HG03175 (cell line): ENCODE measurements around the gene NAP1L4.

ENCODE experiments used
- ATAC-seq: cut with Tn5 transposase; IDR thresholded peaks from one replicate; pipeline ENCODE4 v1.9.1; 2021; ENCODE audit warnings: mild to moderate bottlenecking, moderate library complexity; ENCODE audit not compliant: unreplicated experiment

The NAP1L4 gene

DNA sequence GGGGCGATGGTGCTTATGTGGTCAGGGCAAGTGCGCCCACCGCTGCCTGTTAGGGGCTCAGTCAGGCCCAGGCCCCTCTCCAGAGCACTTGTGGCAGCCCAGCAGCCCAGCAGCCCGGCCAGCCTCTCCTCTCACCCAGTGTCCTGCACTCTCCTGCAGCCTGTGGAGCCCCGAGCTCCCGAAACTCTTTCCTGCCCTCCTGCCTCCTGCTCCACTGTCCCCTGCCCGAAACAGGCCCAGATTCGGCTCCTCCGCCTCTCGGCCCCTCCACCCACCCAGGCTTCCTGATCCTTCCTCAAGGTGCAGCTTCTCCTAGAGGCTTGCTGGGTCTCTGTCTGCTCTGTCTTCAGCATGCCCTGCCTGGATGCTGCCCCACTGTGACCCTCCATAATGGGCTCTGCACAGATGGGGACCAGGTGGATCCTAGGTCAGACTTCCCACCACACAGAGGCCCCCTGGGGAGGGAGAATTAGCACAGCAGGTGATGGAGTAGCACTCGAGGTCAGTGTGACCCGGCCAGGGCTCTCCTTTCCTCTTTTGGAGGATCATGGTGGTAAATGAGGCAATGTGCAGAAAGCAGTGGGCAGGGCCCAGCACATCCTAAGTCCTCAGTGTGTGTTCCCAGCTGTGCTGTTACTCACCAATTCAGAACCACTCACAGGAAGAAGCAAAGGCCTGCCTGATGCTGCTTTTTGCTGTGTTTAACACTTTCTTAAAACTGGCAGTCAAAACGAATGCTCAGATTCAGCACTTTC lies 18.6 kb upstream of the NAP1L4 start:
- no peak for ATAC-seq

DNA sequence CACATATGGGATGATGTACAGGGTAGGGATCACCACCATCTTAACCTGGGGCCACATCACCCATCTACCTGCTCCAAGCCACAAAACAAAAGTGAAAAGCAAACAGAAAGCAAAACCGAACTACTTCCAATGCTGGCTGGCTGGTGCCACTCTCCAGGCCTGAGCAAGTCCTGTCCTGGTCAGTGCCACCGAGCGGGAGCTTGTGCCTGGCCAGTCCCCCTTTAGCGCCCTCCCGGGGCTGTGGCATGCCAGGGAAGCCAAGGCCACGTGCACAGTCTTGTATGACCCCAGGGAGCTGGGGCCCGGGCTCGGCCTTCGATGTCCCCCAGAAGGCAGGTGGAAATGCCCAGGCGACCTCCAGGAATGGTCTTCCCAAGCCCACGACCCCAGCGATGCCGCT lies 17.9 kb upstream of the NAP1L4 start:
- no peak for ATAC-seq

DNA sequence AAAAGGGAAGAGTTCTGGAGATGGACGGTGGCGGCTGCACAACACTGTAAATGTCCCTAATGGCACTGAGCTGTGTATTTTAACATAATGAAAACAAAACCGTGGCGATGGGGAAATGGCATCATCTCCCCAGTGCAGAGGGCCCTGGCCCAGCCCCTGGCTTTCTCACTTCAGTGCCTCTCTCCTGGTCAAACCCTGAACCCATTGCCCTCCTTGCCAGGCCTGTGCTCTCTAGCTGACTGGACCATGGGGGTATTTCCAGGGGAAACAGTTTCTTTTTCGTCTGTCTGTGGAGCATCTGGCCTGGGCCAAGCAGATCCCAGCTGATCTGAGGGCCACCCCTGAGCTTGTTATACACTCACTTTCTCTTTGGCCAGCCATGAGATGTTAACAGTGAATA lies 17.4 kb upstream of the NAP1L4 start:
- no peak for ATAC-seq

DNA sequence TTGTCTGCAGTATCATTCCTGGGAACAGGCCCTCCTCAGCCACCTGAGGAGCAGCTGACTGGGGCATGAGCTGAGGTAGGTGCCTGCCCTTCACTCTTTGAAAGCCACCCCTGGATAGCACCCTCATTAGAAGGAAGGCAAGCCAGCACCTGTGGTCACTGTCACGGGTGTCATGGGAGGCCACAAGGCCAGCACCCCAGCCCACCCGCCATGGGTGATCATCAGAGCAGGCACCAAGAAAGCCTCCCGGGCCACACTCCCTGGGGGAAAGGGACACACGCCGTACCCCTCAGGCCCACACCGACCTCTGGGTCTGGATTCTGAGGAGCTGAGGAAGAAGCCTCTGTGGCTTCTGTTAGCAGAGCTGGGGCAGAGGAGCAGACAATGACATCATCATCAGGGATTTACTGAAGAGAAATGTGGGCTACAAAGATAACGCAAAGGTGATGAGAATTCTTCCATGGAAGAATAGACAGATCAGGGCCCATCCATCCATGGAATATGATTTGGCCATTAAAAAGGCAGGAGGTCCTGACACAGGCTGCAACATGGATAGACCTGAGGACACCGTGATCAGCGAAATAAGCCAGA lies 16.7 kb upstream of the NAP1L4 start:
- no peak for ATAC-seq

DNA sequence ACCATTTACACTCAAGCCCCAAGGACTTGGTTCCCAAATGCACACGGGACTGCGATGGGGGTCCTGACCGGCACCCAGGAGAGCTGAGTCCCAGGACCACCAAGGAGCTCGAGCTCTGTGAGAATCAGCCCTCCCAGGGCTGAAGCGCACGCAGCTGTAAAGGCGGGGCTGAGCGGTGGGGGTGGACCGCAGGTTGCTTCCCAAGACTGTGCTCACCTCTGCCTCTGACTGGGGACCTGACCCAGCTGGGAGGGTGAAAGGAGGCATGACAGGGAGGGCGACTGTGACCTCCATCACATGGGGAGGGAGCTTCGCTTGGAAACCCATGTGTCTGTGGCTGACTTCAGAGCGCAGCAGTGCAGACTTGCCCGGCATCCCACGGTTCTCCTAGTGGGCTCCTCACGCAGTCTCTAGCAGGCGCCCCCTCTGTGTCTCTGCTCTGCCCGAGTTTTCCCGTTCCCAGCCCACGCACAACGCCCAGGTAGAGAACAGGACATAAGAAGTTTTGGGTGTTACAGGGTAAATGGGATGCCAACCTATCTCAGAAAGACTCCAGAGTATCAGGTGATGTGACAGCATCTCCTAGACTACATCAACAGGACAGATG lies 15.4 kb upstream of the NAP1L4 start:
- no peak for ATAC-seq

DNA sequence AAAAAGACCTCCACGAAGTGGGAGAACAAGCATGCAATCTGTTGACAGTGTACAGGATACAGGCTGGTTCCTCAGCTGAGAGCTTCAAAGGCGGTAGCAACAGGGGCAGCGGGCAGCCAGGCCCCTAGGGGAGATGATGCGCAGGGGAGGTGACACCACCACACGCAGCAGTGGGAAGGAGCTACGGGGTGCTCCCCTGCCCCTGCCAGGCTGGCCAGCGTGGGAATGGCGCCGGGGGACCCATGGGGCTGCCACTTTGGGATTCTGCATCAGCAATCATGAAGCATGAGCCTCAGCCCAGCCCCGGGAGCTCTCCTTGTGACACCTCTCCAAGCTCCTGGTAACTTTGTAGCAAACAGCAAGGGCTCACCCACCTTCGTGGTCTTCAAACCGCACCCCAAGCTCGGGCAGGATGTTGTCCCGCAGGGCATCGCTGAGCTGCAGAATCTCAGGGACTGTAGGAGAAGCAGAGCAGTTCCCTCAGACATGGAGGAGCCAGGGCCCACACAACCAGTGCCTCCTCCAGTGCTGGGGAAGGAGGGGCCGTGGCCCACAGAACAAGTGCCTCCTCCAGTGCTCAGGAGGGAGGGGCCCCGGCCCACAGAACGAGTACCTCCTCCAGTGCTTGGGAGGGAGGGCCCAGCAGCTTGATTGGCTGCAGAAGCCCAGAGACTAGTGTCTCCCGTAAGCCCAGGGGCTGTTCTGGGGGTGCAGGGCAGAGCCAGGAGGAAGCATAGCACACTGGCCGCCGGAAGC lies 14.6 kb upstream of the NAP1L4 start:
- ATAC-seq: no peak

DNA sequence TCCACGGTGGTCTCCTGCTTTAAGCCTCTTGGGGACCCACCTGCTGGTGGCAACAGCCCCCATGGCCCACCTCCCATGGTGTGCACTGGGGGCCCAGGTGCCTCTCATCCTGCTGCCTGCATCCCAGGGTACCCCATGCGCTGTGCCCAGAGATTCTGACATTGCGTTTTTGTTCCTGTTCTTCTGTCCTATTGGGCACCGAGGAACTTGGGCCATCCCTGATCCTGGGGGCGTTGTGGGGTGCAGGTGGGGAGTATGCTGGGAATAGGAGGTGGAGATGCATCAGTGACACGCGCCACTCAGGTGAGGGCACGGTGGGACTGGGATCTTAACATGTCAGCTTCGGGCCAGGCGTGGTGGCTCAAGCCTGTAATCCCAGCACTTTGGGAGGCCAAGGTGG lies 12.4 kb upstream of the NAP1L4 start:
- no peak for ATAC-seq

DNA sequence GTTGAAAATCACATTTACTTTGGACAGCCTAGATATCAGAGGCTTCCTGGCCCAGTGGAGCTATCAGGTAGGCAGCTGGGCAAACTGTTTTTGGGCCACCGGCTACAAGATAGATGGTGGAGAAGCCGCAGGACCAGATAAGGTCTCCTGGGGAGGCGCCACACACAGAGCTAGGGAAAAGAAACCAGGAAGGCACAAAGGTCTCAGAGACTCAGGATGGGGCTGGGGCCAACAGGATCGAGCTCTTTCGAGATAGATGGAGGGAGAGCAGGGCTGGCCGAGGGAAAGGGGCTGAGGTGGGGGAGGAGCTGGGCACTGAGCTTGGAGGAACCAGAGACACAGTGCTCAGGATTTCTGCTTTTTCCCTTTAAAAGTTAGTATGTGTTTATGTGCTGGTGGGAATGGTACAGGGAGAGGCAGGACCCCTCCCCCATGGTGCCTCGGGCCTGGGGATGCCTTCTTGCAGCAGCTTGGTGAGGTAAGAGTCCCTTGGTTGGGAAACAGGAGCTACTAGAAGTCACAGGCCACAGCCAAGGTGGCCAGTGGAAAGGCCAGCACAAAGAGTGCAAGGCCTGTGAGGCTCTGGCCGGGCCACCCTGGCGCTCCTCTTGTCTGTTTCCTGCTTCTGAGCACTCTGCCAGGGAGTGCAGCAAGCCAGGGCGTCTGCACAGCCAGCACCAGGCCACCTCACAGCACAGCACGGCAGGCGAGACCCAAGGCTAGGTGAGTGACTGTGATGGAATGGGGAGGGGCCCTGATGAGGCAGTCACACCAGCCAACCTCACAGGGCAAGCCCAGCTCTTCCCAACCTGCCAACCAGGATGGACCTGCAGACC lies 11.5 kb upstream of the NAP1L4 start:
- ATAC-seq: no peak

DNA sequence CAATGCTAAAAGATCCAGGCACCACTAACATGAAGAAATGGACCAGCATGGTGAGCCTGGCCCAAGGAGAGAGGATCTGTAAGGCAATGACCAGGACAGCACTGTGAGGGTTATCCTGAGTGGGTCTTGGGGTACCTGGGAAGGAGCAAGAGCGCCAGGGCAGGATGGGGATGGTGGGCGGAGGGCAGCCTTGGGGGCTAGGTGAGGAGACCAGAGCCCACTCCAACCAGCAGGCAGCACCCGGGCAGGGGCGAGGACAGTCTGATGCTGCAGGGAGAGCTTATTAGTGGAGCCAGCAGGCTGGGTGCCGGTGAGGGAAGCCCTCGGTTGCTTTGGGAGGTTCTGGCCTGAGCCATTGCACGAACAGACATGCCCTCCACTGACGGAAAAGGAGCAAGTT lies 10.7 kb upstream of the NAP1L4 start:
- no peak for ATAC-seq

DNA sequence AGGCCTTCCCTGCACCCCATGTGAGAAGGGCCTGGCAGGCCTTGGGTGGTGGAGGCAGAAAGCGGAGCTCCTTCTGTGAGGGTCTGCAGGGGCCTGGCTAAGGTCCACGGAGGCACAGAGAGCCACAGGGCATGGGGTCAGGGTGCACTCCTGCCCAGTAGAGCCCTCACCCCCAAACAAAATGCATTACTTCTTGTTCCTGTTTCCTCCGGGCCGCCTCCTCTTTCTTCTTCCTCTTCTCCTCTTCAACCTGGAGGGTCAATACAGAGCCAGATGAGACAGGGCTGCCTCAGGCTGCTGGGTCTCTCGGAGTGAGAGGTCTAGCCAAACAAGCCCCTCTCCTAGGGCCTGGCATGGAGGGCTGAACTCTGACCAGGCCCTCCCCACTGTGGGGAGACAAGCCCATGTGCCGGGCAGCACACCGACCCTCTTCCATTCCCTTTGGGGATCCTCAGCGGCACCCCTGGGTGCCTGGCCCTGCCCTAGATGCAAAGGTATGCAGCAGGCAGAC lies 10.3 kb upstream of the NAP1L4 start:
- no peak for ATAC-seq

DNA sequence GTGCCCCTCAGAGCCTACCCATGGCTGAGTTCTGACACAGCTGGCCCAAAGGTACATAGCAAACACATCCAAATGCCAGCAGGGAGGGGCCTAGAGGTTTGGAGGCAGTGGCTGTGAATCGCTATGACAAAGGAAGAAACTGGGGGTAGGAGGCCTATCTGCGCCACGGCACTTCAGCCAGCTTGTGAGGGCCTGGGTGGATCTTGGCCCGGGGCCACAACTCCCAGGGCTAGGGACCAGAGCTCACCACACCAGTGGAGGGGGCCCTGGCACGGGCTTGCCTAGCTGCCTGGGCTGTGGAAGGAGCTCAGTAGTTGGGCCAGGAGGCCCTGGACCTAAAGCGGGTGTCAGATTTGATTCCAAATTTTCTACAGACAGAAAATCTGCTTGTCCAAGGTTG lies 9.4 kb upstream of the NAP1L4 start:
- ATAC-seq: no peak

DNA sequence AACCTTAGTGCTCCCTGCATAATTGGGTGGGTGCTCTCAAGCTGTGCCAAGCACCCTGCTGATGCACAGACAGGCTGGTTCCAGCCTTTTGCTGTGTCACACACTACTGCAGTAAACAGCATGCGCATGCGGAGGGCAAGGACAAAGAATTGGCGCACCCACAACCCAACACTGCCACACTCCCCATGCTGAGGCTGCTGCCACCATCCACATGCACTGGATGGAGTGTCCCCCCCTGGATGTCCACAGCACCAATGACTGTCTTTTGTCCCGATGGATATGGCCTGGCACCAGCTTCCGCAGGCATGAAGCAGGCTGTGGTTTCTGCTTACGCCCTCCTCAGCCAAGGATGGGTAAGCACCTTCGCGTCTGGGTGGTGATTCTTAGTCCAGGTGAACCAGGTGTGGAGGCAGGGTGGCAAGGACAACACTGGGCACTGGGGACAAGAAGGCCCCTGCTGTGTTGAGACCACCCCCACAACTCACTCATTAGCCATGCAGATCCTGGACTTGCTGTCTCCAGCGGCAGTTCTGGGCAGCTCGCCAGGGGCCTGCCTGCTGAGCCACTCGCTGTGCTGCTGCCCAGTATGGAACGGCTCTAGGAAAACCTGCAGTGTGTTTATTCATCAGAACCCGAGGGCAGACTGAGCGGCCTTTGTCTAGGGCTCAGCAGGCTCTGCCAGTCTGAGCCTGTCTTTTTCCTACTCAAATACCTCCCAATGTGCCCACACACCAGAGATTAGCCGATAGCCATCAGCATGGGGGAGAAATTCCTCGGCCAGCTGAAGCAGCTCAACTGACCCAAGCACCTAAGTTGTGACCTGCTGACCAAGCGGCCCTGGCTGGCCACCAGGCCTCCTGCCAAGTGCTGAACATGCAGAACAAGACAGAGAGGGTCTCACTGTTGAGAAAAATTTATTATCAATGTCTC lies 8.2 kb upstream of the NAP1L4 start:
- no peak for ATAC-seq

DNA sequence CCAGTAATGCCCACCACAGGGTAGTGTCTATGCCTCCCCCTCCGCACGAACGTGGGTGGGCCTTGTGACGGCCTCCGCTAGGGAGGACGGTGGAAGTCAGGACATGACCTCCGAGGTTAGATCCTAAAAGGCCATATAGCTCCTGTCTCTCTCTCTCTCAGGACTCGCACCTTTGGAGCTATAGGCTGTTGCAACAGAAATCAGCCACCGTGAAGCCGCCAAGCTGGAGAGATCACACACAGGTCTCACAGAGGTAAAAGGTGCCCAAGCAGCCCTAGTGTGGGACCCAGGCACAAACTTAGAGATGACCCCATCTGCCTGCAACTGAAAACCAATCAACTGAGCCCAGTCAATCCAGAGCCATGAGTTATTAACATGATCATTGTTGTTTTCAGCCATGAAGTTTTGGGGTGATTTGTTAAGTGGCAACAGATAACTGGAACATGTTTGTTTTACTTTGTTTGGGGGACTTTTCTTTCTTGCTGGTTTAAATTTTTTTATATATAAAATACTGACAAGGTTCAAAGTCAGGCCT lies 7.4 kb upstream of the NAP1L4 start:
- ATAC-seq: no peak

DNA sequence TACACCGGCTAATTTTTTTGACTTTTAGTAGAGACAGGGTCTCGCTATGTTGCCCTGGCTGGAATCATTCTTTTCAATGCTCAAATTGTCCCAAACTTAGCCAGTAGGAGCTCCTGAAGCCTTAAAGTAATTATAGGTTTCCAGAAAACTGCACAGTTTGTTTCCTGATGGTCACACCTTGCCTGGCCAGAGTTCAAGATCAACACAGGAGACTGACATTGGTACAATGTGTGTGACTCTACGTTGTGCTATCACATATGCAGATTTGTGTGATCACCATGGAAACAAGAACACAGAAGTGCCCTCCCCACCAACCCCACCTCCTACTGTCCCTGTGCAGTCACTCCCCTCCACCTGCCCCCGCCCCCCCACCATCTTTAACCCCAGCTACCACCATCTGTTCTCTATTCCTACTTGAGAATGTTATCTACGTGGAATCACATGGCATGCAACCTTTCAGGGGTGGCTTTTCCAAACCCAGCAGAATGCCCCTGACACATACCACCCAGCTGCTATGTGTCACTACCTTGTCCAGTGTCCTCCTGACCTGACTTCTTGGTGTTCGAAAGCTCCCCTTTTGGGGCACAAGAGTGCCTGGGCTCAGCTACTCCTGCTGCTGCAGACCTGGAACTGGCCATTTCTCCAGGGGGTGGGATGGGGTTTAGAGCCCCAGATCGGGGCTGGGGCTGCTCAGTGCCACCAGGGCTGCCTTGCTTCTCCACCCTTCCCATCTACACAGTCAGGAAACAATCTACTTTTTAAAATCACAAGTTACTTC lies 6.1 kb upstream of the NAP1L4 start:
- no peak for ATAC-seq

DNA sequence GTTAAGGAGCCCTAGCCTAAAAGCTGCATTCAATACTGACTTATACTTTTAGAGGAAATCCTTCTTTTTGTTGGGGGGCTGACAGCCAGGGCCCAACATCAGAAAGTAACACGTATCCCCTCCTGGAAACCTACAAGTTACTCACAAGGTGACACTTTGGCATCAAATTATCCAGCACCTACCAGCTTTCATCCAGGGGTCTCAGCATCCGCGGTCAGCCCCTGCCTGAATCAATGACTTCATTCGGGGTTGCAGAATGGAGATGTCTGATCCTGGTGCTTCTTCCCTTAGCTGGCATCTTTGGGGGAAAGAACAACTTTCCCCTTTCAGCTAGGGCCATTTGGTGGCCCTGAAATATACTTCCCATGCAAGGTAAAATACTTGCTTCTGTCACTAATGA lies 5.3 kb upstream of the NAP1L4 start:
- ATAC-seq: no peak

DNA sequence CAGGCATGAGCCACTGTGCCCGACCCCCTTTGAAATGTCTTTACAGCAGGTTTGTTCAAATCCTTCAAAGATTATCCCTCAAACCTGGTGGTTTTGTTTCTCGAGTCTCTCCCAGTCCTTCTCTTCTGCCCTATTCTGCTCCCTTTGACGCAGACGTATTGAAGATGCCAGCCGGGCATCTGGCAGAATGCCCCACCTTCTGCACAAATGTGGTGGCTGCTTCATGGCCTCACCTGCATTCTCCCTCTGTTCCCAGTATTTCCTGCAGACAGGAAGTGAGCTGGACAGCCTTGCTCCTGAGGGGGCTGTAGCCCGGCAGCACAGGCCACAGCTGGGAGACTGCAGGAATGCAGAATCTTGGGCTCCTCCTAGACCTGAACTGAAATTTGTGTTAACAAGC lies 4.8 kb upstream of the NAP1L4 start:
- no peak for ATAC-seq

DNA sequence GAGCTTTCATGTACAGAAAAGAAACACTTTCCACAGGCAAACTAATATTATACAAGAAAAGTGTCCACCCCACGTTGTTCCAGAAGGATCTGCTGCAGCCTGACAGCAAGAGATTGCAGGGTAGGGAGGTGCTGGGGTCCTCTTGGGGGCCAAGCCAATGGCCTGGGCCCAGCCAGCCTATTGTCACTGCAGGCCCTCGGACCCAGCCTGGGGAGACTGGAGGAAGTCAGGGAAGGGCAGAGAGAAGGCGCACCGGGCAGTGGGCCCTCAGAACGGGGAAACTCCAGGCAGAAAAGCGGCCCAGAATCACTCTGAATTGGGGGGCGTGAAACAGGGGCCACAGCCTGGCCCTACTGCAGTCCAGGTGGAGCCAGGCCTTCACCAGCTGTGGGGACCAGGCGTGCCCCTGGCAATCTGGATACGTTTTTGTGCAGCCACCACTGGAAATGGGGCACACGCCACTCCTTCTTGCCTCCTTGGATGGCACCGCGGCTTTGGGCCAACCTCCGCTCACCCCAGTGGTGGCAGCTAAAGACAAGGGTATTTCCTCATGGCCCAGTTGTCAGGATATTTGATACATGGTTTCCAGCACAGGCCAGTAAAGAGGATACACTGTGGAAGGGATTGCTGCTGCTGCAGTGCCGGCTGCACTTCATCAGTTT lies 3.9 kb upstream of the NAP1L4 start:
- ATAC-seq: no peak

DNA sequence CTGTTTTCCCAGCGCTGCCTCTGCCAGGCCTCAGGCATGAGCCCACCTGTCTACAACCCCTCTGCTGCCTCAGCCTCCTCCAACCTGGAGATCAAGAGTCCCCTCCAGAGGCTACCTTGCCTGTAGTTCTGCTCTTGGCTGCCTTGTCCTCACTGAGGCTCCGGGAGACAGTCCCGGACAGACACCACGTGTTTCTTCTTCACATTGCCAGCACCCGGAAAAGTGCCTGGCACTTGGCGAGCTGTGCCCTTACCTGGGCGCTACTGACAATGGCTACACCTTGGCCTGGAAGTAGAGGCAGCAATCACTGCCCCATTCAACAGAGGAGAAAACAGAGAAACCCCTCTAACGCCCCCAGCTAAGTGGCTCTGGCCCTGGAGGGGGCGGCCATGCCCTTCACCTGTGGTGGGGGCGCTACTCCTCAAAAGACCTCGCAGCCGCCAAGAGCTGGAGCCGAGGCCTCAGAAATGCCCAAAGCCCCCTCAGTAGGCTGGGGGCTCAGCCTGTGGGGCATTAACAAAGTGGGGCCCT lies 3.0 kb upstream of the NAP1L4 start:
- ATAC-seq: no peak
